ENCODE measurements around the gene NTRK2. TPM values are rescaled to one million over a fixed set of nuclear protein-coding genes. Genes with fewer than 3 reads are reported as not detected.

The NTRK2 gene
- total RNA-seq, 1 donor from 2014 or later, result 0.07 TPM

DNA sequence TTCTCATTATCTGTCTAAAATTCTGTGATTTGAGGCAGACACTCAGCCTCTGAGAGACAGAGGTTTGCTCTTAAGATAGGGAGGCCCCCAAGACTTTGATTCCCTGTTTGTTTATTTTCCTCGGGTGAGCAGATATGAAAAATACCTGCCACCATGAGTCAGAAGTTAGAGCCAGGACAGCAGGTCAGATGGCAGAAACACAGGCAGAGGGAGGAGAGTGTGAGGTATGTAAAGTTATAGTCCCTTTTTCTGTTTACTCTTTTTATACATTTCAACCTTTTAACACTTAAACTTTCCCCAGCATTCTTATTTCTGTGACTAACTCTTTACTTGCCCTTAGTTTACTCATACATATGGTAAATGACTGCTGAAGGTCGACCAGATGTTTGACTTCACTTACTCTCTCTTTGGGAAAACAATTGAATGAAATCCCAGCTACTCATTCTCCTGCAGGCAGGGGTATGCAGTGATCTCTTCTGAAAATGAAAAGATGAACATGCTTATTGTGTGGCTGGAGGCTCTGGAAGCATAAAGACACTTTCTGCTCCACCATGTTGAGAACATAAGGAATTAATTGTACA lies 383.8 kb downstream of the NTRK2 start:
- no peak overlapping the region for H3K4me3 Mint-ChIP-seq
- no peaks in the 10 kb centered on the region for H3K4me1 Mint-ChIP-seq
- POLR2A ChIA-PET, result no interaction called here
- no peak for TF ChIP-seq CTCF (IDR thresholded peaks at IDR 0.05)
- no peaks in the 10 kb centered on the region for H3K36me3 Mint-ChIP-seq (ENCODE audit: low read depth)
- H3K27ac Mint-ChIP-seq, result no peak overlapping the region
- no peaks in the 10 kb centered on the region for H3K9me3 Mint-ChIP-seq
- CTCF ChIA-PET, result no interaction called here
- intact Hi-C loops (cut with micrococcal nuclease), result no loop called here
- DNase-seq, result no peak
- no peaks in the 10 kb centered on the region for H3K27me3 Mint-ChIP-seq
- ATAC-seq (ENCODE audit: low read depth), result no peak

- ATAC-seq (ENCODE audit: low read depth), result no peak
- Mint-ChIP-seq H3K4me3 (no peak overlapping the region), H3K36me3 (ENCODE audit: low read depth) (no peaks in the 10 kb centered on the region), H3K27ac (no peak overlapping the region), H3K9me3 (no peaks in the 10 kb centered on the region), H3K4me1 (no peaks in the 10 kb centered on the region), H3K27me3 (no peaks in the 10 kb centered on the region)
- no peak for DNase-seq
- ChIA-PET CTCF (no interaction called here), POLR2A (no interaction called here)
- intact Hi-C loops (cut with micrococcal nuclease), result no loop called here
- no peak for TF ChIP-seq CTCF (IDR thresholded peaks at IDR 0.05)
Measured at GRCh38 chr9:85054017-85054416, 384.5 kb downstream of the NTRK2 start.

DNA sequence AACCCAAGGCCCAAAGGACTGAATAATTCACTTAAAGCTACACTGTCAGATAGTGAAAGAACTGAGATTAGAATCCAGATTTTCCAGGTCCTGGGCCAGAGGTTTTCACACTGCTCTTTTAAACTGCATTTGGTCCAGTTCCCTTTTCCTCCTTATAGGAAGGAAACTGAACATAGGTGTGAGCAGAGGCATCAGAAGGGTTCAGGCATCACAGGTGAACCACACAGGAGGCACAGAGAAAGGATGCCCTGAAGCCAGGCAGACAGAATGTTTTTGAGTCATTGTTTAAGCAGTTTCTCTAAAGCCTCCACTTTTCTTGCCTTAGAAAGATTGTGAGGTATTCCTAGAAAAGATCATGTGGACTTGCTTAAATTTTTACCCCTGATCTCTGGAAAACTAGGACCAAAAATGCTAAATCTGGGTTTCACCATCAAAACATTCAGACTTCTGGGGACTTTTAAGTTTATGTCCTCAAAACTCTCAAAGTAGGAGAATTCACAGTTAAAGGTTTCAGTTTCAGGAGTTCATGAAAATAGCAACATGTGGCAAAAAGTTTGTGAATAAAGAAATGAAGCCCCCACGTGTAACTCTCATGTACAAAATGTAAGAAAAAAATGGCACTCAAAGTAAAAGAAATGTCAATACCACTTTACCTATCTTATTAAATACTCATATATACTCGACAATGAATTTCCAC lies 386.1 kb downstream of the NTRK2 start:
- Mint-ChIP-seq H3K9me3 (no peaks in the 10 kb centered on the region), H3K36me3 (ENCODE audit: low read depth) (no peaks in the 10 kb centered on the region), H3K4me3 (no peak overlapping the region), H3K27ac (no peak overlapping the region), H3K27me3 (no peaks in the 10 kb centered on the region), H3K4me1 (no peaks in the 10 kb centered on the region)
- no peak for ATAC-seq (ENCODE audit: low read depth)
- intact Hi-C loops (cut with micrococcal nuclease), result no loop called here
- no peak for DNase-seq
- TF ChIP-seq CTCF (IDR thresholded peaks at IDR 0.05), result no peak
- POLR2A ChIA-PET, result no interaction called here
- CTCF ChIA-PET, result no interaction called here

DNA sequence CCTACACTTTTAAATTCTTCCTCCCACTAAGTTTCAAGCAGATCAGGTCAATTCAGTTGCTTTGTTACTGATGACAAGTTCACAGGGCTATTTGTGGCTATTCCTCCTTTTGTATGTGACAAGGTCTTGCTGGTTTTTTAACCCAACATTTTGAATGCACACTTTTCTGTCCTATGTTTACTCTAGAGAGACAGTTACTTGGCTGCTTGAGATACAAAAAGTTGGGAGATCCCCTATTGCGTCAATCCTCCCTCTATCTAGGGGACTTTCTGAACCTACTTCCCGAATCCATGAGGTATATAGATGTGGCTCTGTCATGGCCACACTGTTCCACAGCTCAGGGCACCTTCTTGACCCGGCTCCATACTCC lies 386.7 kb downstream of the NTRK2 start:
- H3K27ac Mint-ChIP-seq, result no peak overlapping the region
- ChIA-PET POLR2A (no interaction called here), CTCF (no interaction called here)
- H3K4me1 Mint-ChIP-seq, result no peaks in the 10 kb centered on the region
- H3K4me3 Mint-ChIP-seq, result no peak overlapping the region
- TF ChIP-seq CTCF (IDR thresholded peaks at IDR 0.05), result no peak
- no peaks in the 10 kb centered on the region for H3K9me3 Mint-ChIP-seq
- ATAC-seq (ENCODE audit: low read depth), result no peak
- no peaks in the 10 kb centered on the region for H3K27me3 Mint-ChIP-seq
- intact Hi-C loops (cut with micrococcal nuclease), result no loop called here
- no peak for DNase-seq
- no peaks in the 10 kb centered on the region for H3K36me3 Mint-ChIP-seq (ENCODE audit: low read depth)

DNA sequence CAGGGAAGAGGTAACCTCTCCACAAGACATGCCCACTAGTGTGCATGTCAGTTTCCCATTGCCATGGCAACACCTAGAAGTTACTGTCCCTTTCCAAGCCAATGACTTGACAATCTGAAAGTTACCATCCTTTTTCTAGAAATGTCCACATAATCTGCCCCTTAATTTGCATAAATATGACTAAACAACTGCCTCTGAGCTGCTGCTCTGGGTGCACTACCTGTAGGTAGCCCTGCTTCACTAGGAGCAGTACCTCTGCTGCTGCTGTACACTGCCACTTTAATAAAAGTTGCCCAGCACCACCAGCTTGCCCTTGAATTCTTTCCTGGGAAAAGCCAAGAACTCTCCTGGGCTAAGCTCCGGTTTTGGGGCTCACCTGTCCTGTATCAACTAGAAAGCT lies 392.4 kb downstream of the NTRK2 start:
- no peak for TF ChIP-seq CTCF (IDR thresholded peaks at IDR 0.05)
- H3K4me3 Mint-ChIP-seq, result no peak overlapping the region
- intact Hi-C loops (cut with micrococcal nuclease), result no loop called here
- ChIA-PET CTCF (no interaction called here), POLR2A (no interaction called here)
- ATAC-seq (ENCODE audit: low read depth) (no peak), DNase-seq (no peak)
- no peaks in the 10 kb centered on the region for H3K27me3 Mint-ChIP-seq
- H3K27ac Mint-ChIP-seq, result no peak overlapping the region
- H3K4me1 Mint-ChIP-seq, result no peaks in the 10 kb centered on the region
- H3K9me3 Mint-ChIP-seq, result no peaks in the 10 kb centered on the region
- no peaks in the 10 kb centered on the region for H3K36me3 Mint-ChIP-seq (ENCODE audit: low read depth)

All from activated B cell treated with CpG ODN at 0.5 μM for 24 hours (primary cell).